H9 (cell line): ENCODE data around the gene JAKMIP1. TPM values are rescaled to one million over a fixed set of nuclear protein-coding genes. Genes with fewer than 3 reads are reported as not detected.

Experiments
- DNase-seq: peaks from one replicate; pipeline ENCODE4 v3.0.0-alpha.2; 2017
- H2AFZ ChIP-seq: one replicate; pipeline ENCODE4 v1.6.1; 2013; ENCODE audit warnings: mild to moderate bottlenecking, low read length, control low read depth, moderate library complexity
- H2AK5ac ChIP-seq: 2 replicates; pipeline ENCODE4 v1.6.1; 2013; ENCODE audit warnings: low read length, control low read depth, mixed read lengths; ENCODE audit not compliant: insufficient read length
- H2BK120ac ChIP-seq: one replicate; pipeline ENCODE4 v1.6.1; 2013; ENCODE audit warnings: low read depth, mild to moderate bottlenecking, low read length, control low read depth, inconsistent platforms; ENCODE audit not compliant: poor library complexity, severe bottlenecking
- H2BK12ac ChIP-seq: 2 replicates; pipeline ENCODE4 v1.6.1; 2013; ENCODE audit warnings: low read length, control low read depth, mixed read lengths, low read depth; ENCODE audit not compliant: insufficient read length
- H2BK15ac ChIP-seq: 2 replicates; pipeline ENCODE4 v1.6.1; 2013; ENCODE audit warnings: low read depth, low read length, control low read depth
- H2BK20ac ChIP-seq: one replicate; pipeline ENCODE4 v1.6.1; 2013; ENCODE audit warnings: low read depth, mild to moderate bottlenecking, low read length, control low read depth, inconsistent platforms; ENCODE audit not compliant: poor library complexity, severe bottlenecking
- H2BK5ac ChIP-seq: 2 replicates; pipeline ENCODE4 v1.6.1; 2013; ENCODE audit warnings: low read length, control low read depth, mixed read lengths; ENCODE audit not compliant: insufficient read length
- H3K14ac ChIP-seq: 2 replicates; pipeline ENCODE4 v1.6.1; 2013; ENCODE audit warnings: low read length, control low read depth; ENCODE audit not compliant: insufficient read depth
- H3K18ac ChIP-seq: 2 replicates; pipeline ENCODE4 v1.6.1; 2013; ENCODE audit warnings: low read depth, mild to moderate bottlenecking, mixed read lengths, low read length, control low read depth; ENCODE audit not compliant: insufficient read length
- H3K23ac ChIP-seq: 2 replicates; pipeline ENCODE4 v1.6.1; 2013; ENCODE audit warnings: low read length, control low read depth, mixed read lengths, low read depth; ENCODE audit not compliant: insufficient read length
- H3K23me2 ChIP-seq: 2 replicates; pipeline ENCODE4 v1.6.1; 2013; ENCODE audit warnings: low read depth, mild to moderate bottlenecking, mixed read lengths, low read length, control low read depth; ENCODE audit not compliant: insufficient read length, poor library complexity, severe bottlenecking
- H3K27ac ChIP-seq: 2 replicates; pipeline ENCODE4 v1.5.1; 2013; ENCODE audit warnings: low read length, control low read depth, mixed read lengths, low read depth; ENCODE audit not compliant: insufficient read length
- H3K27me3 ChIP-seq: 2 replicates; pipeline ENCODE4 v1.6.1; 2013; ENCODE audit warnings: low read length, control low read depth, inconsistent platforms; ENCODE audit not compliant: insufficient read depth
- H3K4ac ChIP-seq: 2 replicates; pipeline ENCODE4 v1.6.1; 2013; ENCODE audit warnings: low read depth, mild to moderate bottlenecking, control low read depth, inconsistent platforms, low read length, moderate library complexity
- H3K4me1 ChIP-seq: 2 replicates; pipeline ENCODE4 v1.6.1; 2013; ENCODE audit warnings: low read length, control low read depth, inconsistent platforms; ENCODE audit not compliant: insufficient read depth
- H3K4me2 ChIP-seq: 2 replicates; pipeline ENCODE4 v1.6.1; 2013; ENCODE audit warnings: low read length, control low read depth, mixed read lengths; ENCODE audit not compliant: insufficient read length, insufficient read depth
- H3K56ac ChIP-seq: 2 replicates; pipeline ENCODE4 v1.6.1; 2013; ENCODE audit warnings: low read depth, mild to moderate bottlenecking, mixed read lengths, low read length, control low read depth; ENCODE audit not compliant: insufficient read length
- H3K79me1 ChIP-seq: 2 replicates; pipeline ENCODE4 v1.6.1; 2013; ENCODE audit warnings: low read depth, mild to moderate bottlenecking, moderate library complexity, low read length, control low read depth, inconsistent platforms; ENCODE audit not compliant: insufficient read depth, poor library complexity, severe bottlenecking
- H3K79me2 ChIP-seq: 2 replicates; pipeline ENCODE4 v1.6.1; 2013; ENCODE audit warnings: low read length, control low read depth, inconsistent platforms; ENCODE audit not compliant: insufficient read depth
- H3K9ac ChIP-seq: 2 replicates; pipeline ENCODE4 v1.6.1; 2013; ENCODE audit warnings: low read length, control low read depth, mixed read lengths; ENCODE audit not compliant: insufficient read length; ENCODE audit errors: extremely low read depth
- H3K9me3 ChIP-seq: one replicate; pipeline ENCODE4 v1.6.1; 2013; ENCODE audit warnings: low read depth, low read length, inconsistent platforms; ENCODE audit not compliant: control insufficient read depth
- H3T11ph ChIP-seq: one replicate; pipeline ENCODE4 v1.6.1; 2013; ENCODE audit warnings: mild to moderate bottlenecking, low read length, control low read depth, inconsistent platforms
- H4K20me1 ChIP-seq: one replicate; pipeline ENCODE4 v1.6.1; 2013; ENCODE audit not compliant: control insufficient read depth, insufficient read length, insufficient read depth
- H4K5ac ChIP-seq: 2 replicates; pipeline ENCODE4 v1.6.1; 2013; ENCODE audit warnings: low read depth, mild to moderate bottlenecking, mixed read lengths, low read length, control low read depth; ENCODE audit not compliant: insufficient read length
- H4K8ac ChIP-seq: replicated peaks from 2 replicates; pipeline ENCODE4 v1.6.1; 2013; ENCODE audit warnings: low read length, control low read depth, mixed read lengths, low read depth; ENCODE audit not compliant: insufficient read length
- H4K91ac ChIP-seq: 2 replicates; pipeline ENCODE4 v1.6.1; 2013; ENCODE audit warnings: low read depth, mild to moderate bottlenecking, moderate library complexity, mixed read lengths, low read length, control low read depth; ENCODE audit not compliant: insufficient read length
- H3K27ac Mint-ChIP-seq, 3 experiments: 2 replicates in 2 of 3; 3 replicates in 1 of 3; pipeline ENCODE4 v1.8.0; 2020 to 2021; ENCODE audit warnings: mixed read lengths in 3 of 3, mild to moderate bottlenecking in 1 of 3, moderate library complexity in 1 of 3
- H3K27me3 Mint-ChIP-seq: 2 replicates; pipeline ENCODE4 v1.8.0; 2021; ENCODE audit warnings: low read depth, mild to moderate bottlenecking, moderate library complexity, mixed read lengths
- H3K36me3 Mint-ChIP-seq, 3 experiments: 2 replicates in 2 of 3; 3 replicates in 1 of 3; pipeline ENCODE4 v1.8.0; 2020 to 2021; ENCODE audit warnings: low read depth in 3 of 3, mixed read lengths in 3 of 3; ENCODE audit not compliant: insufficient read depth in 1 of 3
- H3K4me1 Mint-ChIP-seq, 2 experiments: 2 replicates each; pipeline ENCODE4 v1.8.0; 2020; ENCODE audit warnings: mixed read lengths in 2 of 2
- H3K4me3 Mint-ChIP-seq, 2 experiments: 2 replicates in 1 of 2; 3 replicates in 1 of 2; pipeline ENCODE4 v1.8.0; 2020 to 2021; ENCODE audit warnings: mild to moderate bottlenecking in 2 of 2, mixed read lengths in 2 of 2, moderate library complexity in 1 of 2
- H3K9me3 Mint-ChIP-seq, 2 experiments: 2 replicates in 1 of 2; 3 replicates in 1 of 2; pipeline ENCODE4 v1.8.0; 2020; ENCODE audit warnings: mild to moderate bottlenecking in 2 of 2, mixed read lengths in 2 of 2, moderate library complexity in 1 of 2
- CTCF ChIP-seq: fragments of 200-600 bp; sonication (generic); conservative IDR thresholded peaks from 3 replicates; pipeline ENCODE4 v1.8.0; 2021; ENCODE audit warnings: antibody characterized with exemption, mild to moderate bottlenecking
- WGBS: extraction: QIAGEN DNeasy Blood & Tissue Kit; methylation state at CpG from one replicate; pipeline ENCODE4 v1.1.7; 2013; ENCODE audit warnings: missing lambda C conversion rate, low lambda C conversion rate, mixed read lengths; ENCODE audit not compliant: insufficient read length; ENCODE audit errors: extremely low coverage; 5-methylcytosine and 5-hydroxymethylcytosine counted together
- total RNA-seq: library from RNA; stranded (reverse); gene quantifications from 2 replicates; pipeline ENCODE4 v1.2.1, GENCODE V29; 2021

The JAKMIP1 gene
- total RNA-seq, 1 experiment from 2014 or later: 1.5 TPM

GRCh38 chr4:5999356-5999755 lies 201.0 kb downstream of the JAKMIP1 start:
- H3K4me3 Mint-ChIP-seq: no peak overlapping the region

More at GRCh38 chr4:5999356-5999755, 201.0 kb downstream of the JAKMIP1 start:
- Histone ChIP-seq H3K4ac (no peak overlapping the region), H3K27me3 (no peaks in the 10 kb centered on the region), H2BK20ac (no peak overlapping the region), H4K91ac (no peak overlapping the region), H3K56ac (no peak overlapping the region), H3K4me2 (no peak overlapping the region), H3K9ac (no peak overlapping the region), H3T11ph (no peak overlapping the region), H2BK120ac (no peak overlapping the region), H3K27ac (no peak overlapping the region), H2BK12ac (no peak overlapping the region), H3K79me1 (no peaks in the 10 kb centered on the region), H3K4me1 (no peaks in the 10 kb centered on the region), H2AFZ (no peak overlapping the region), H2BK5ac (no peak overlapping the region), H3K23me2 (no peaks in the 10 kb centered on the region), H4K5ac (no peak overlapping the region), H2BK15ac (no peak overlapping the region), H4K8ac (no peak overlapping the region), H3K79me2 (no peaks in the 10 kb centered on the region), H3K9me3 (no peaks in the 10 kb centered on the region), H3K18ac (no peak overlapping the region), H2AK5ac (no peak overlapping the region), H3K23ac (no peak overlapping the region), H3K14ac (no peak overlapping the region), H4K20me1 (no peaks in the 10 kb centered on the region)
- whole genome bisulfite sequencing: no CpG with 5 or more reads among the region's 6 CpGs
- no peak for DNase-seq
- H3K27ac Mint-ChIP-seq: no peak overlapping the region
- no peaks in the 10 kb centered on the region; a peak in 2 of 4 replicates for H3K4me1 Mint-ChIP-seq
- no peaks in the 10 kb centered on the region; a peak in 1 of 7 replicates for H3K36me3 Mint-ChIP-seq
- peaks cover 25% of the 10 kb centered on the region for H3K27me3 Mint-ChIP-seq
- TF ChIP-seq CTCF: no peak
- H3K9me3 Mint-ChIP-seq: no peaks in the 10 kb centered on the region
